HG02763 (cell line): ENCODE measurements around the gene TIMM9.
"Not testable (repeated sequence)": the region's sequence is repeated elsewhere in the genome, so short reads cannot be mapped to it uniquely, and the experiment has no call there.

ENCODE experiments used
- ATAC-seq: cut with Tn5 transposase; IDR thresholded peaks from one replicate; pipeline ENCODE4 v1.9.1; 2021; ENCODE audit warnings: mild to moderate bottlenecking, moderate library complexity; ENCODE audit not compliant: unreplicated experiment

TIMM9 gene

GRCh38 chr14:58427281-58428117 lies at the start of gene TIMM9, which contains the start of gene KIAA0586:
Gene TIMM9, minus strand, starts transcription at chr14:58427531. Its CDS starts 15,586 bp downstream, at chr14:58411945.
Gene KIAA0586, plus strand, starts transcription at chr14:58427719. Its CDS starts 546 bp downstream, at chr14:58428265.
- peak; percentile 82 for ATAC-seq

GRCh38 chr14:58476320-58476719 lies 49.0 kb upstream of the TIMM9 start:
- no peak for ATAC-seq

GRCh38 chr14:58469309-58469708 lies 42.0 kb upstream of the TIMM9 start:
- no peak for ATAC-seq

- ATAC-seq, result no peak
These were observed 40.2 kb upstream of the TIMM9 start for GRCh38 chr14:58467575-58467974.

- no peak for ATAC-seq
These were observed 39.1 kb upstream of the TIMM9 start for GRCh38 chr14:58466459-58466858.

- ATAC-seq, result no peak
These were observed 38.1 kb upstream of the TIMM9 start for GRCh38 chr14:58465421-58465820.

- ATAC-seq, result no peak
These were observed 37.3 kb upstream of the TIMM9 start for GRCh38 chr14:58464652-58465051.

- no peak for ATAC-seq
These were observed 35.8 kb upstream of the TIMM9 start for GRCh38 chr14:58463147-58463546.

- no peak for ATAC-seq
These were observed 33.4 kb upstream of the TIMM9 start for GRCh38 chr14:58460772-58461171.

GRCh38 chr14:58455593-58456265 lies 28.4 kb upstream of the TIMM9 start:
- ATAC-seq, result no peak

- ATAC-seq, result no peak
These were observed 17.3 kb upstream of the TIMM9 start for GRCh38 chr14:58444627-58445026.

- ATAC-seq, result no peak
These were observed 12.1 kb upstream of the TIMM9 start for GRCh38 chr14:58439476-58439875.

GRCh38 chr14:58430156-58430555 lies 2.8 kb upstream of the TIMM9 start:
- ATAC-seq, result no peak

- no peak for ATAC-seq
These were observed 870 bp upstream of the TIMM9 start for GRCh38 chr14:58428118-58428683.

GRCh38 chr14:58426670-58427280 lies 556 bp downstream of the TIMM9 start:
- peak; percentile 37 for ATAC-seq

GRCh38 chr14:58416934-58417333 lies 10.4 kb downstream of the TIMM9 start:
- not testable (repeated sequence) for ATAC-seq

GRCh38 chr14:58415636-58416547 lies 11.4 kb downstream of the TIMM9 start:
- no peak for ATAC-seq

- ATAC-seq, result no peak
These were observed 12.5 kb downstream of the TIMM9 start for GRCh38 chr14:58414845-58415244.

GRCh38 chr14:58408681-58409215 lies 18.6 kb downstream of the TIMM9 start:
- no peak for ATAC-seq

- no peak for ATAC-seq
These were observed 25.7 kb downstream of the TIMM9 start for GRCh38 chr14:58401587-58401986.
